Astrocyte (in vitro differentiated cells and primary cell): ENCODE results near the gene VSTM1.

Experiments used
- EZH2 ChIP-seq: IDR thresholded peaks from 2 replicates; pipeline ENCODE4 v1.6.1; 2012; ENCODE audit warnings: mild to moderate bottlenecking, low read length, inconsistent platforms; ENCODE audit not compliant: insufficient read depth
- TF ChIP-seq, protein P1 (sequence below): IDR thresholded peaks from 2 replicates; pipeline ENCODE4 v1.5.1; 2011; ENCODE audit warnings: low read depth, mild to moderate bottlenecking, inconsistent platforms, low read length, moderate library complexity; ENCODE audit not compliant: insufficient read depth

DNA sequence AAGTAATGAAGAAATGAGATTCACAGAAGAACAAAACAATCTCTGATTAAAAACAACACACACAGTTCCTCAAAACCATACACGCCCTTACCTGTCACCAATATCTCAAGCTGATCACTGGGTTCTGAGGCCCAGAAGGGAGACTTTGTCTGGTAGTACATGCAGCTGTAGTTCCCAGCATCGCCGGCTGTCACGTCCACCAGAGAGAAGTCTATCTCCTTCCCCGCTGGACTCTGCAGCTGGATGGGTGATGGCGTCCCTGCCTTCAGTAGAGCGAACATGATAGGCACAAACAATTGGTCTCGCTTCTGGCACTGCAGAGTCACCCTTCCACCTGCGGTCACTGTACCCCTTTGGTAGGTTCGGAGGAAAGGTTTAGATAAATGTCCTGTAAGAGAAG is 10.1 kb upstream of the VSTM1 start:
- TF ChIP-seq, protein P1, sequence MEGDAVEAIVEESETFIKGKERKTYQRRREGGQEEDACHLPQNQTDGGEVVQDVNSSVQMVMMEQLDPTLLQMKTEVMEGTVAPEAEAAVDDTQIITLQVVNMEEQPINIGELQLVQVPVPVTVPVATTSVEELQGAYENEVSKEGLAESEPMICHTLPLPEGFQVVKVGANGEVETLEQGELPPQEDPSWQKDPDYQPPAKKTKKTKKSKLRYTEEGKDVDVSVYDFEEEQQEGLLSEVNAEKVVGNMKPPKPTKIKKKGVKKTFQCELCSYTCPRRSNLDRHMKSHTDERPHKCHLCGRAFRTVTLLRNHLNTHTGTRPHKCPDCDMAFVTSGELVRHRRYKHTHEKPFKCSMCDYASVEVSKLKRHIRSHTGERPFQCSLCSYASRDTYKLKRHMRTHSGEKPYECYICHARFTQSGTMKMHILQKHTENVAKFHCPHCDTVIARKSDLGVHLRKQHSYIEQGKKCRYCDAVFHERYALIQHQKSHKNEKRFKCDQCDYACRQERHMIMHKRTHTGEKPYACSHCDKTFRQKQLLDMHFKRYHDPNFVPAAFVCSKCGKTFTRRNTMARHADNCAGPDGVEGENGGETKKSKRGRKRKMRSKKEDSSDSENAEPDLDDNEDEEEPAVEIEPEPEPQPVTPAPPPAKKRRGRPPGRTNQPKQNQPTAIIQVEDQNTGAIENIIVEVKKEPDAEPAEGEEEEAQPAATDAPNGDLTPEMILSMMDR: no peak
- TF ChIP-seq EZH2: no peak
